ENCODE results near the gene MAP3K7.

DNA sequence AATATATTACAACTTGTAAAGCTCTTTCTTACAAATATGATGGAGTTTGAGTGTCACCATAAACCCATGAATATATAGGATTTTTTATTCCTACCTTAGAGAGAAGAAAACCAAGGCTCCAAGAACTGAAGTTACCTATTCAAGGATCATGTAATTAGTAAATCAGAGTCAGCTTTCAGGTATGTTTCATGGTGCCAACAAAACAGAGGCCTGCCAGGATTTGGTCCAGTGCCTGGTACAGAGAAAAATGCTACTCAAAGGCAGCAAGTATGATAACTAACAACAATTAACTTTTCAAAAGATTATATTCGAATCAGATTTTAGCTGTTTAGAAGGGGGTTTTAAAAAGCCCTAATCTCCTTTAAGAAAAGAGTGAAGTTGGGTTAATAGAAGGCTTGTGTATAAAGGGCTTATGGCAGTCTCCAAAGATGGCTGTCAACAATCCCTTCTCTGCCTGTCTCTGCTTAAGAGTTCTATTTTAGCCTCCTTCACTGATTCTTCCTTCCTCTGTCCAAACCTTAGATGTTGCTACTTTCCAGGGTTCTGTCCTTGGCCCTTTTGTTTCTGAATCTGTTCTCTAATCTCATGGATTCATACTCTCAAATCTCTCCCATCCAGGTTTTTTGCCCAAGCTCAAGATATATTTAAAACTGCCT, 7.8 kb downstream of the MAP3K7 start:
- TF ChIP-seq, protein P1, sequence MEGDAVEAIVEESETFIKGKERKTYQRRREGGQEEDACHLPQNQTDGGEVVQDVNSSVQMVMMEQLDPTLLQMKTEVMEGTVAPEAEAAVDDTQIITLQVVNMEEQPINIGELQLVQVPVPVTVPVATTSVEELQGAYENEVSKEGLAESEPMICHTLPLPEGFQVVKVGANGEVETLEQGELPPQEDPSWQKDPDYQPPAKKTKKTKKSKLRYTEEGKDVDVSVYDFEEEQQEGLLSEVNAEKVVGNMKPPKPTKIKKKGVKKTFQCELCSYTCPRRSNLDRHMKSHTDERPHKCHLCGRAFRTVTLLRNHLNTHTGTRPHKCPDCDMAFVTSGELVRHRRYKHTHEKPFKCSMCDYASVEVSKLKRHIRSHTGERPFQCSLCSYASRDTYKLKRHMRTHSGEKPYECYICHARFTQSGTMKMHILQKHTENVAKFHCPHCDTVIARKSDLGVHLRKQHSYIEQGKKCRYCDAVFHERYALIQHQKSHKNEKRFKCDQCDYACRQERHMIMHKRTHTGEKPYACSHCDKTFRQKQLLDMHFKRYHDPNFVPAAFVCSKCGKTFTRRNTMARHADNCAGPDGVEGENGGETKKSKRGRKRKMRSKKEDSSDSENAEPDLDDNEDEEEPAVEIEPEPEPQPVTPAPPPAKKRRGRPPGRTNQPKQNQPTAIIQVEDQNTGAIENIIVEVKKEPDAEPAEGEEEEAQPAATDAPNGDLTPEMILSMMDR (IDR thresholded peaks at IDR 0.05 in 8 of 11, conservative IDR thresholded peaks at IDR 0.05 in 3 of 11) = no peak
- no peak for TF ChIP-seq POLR2AphosphoS5 (IDR thresholded peaks at IDR 0.05)
